NCI-H748 treated with DMSO at 0.1 percent for 48 hours (cell line): Measurements from ENCODE around the gene PLA1A.
"Not testable (repeated sequence)": the region's sequence is repeated elsewhere in the genome, so short reads cannot be mapped to it uniquely, and the experiment has no call there.

Source experiments
- DNase-seq: peaks from one replicate; lab custom pipeline; 2025; lab: John Stamatoyannopoulos, UW

Gene PLA1A

DNA sequence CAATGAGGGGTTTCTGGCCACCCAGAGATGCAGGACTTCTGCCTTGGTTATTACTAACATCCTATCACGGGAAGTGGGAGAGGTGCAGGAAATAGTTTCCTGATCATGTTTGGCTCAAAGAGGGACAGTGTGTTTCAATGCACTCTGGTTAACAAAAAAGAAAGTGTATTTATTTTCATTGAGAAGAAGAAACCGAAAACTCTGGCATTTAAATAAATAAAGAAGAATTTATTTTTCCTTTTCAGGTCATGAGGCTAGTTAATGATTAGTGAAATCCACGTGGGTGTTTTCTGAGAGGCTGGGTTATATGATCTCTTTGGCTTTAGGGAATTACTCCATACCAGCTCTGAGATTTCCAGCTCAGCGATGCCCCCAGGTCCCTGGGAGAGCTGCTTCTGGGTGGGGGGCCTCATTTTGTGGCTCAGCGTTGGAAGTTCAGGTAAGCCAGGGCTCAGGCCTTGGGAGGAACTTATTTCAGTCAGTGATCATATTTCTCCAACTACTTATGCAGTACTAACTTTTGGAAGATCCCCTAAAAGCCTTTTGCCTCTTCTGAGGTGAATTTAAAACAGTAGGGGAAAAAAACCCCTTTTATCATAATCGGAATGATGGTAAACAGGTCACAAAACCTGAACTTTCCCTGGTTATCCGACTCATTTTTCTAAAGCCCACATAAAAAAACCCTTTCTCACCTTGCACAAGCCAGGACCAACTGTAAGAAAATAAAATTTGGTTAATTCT, at the start of gene PLA1A:
PLA1A (plus strand) TSS at position 338 of the 741 bp plus-strand sequence; CDS start at position 367, 29 bp downstream.
- DNase-seq = no peak

- DNase-seq = no peak
These were observed 49.3 kb upstream of the PLA1A start for GRCh38 chr3:119548341-119548740.

DNA sequence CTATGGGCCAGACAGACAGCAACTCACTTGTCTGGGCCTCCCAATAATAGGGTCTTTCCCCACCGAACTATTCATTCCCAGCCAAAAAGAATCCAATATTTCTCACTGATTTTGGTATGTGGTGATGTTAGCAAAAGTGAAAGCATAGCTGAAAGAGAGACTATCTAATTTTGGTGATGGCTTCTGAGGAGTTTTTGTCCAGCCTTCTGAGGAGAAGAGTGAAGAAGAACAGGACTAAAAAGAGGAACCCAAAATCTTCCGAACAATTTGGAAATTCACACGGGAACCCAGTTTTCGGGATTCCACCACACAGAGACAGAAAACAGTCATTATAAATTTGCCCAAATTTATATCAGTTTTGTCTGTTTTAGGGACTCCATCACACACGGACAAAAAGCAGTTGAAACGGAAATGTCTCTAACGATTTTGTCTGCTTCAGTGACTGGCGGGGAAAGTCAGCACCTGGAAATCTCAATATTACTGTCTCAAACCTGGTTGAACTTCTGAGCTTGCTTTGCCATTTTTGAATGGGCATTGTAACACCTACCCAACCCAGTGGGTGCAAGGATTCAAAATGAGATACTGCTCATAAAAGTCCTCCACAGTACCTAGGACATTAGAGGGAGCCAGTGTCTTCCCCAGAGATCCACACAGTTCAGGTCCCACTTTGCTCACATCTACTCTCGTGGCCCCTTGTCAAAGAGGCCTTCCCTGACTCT, 47.3 kb upstream of the PLA1A start:
- no peak for DNase-seq

DNA sequence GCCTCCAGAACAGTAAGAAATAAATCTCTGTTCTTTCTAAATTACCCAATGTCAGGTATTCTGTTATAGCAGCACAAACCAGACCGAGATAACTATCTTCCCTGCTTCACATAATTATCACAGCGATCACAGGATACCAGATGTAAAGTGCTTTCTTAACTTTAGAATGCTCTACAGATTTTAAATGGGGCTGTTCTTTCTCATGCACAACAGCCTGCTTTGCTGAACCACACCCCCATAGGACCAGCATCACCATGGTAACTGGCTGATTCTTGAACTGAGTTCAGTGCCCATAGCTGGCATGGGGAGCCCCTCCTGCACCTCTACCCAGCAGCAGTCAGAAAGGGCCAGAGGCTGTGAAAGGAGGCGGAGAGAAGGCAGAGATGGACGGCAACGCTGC, 46.1 kb upstream of the PLA1A start:
- DNase-seq = no peak

DNA sequence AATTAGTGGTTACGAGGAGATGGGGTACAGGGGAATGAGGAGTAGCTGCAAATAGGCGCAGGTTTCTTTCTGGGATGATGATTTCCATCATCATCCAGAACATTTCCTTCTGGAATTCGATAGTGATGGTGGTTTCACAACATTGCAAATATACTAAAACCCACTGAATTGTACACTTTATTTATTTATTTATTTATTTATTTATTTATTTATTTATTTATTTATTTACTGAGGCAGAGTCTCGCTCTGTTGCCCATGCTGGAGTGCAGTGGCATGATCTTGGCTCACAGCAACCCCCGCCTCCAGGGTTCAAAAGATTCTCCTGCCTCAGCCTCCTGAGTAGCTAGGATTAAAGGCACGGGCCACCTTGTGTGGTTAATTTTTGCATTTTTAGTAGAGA, 44.8 kb upstream of the PLA1A start:
- not testable (repeated sequence) for DNase-seq

DNA sequence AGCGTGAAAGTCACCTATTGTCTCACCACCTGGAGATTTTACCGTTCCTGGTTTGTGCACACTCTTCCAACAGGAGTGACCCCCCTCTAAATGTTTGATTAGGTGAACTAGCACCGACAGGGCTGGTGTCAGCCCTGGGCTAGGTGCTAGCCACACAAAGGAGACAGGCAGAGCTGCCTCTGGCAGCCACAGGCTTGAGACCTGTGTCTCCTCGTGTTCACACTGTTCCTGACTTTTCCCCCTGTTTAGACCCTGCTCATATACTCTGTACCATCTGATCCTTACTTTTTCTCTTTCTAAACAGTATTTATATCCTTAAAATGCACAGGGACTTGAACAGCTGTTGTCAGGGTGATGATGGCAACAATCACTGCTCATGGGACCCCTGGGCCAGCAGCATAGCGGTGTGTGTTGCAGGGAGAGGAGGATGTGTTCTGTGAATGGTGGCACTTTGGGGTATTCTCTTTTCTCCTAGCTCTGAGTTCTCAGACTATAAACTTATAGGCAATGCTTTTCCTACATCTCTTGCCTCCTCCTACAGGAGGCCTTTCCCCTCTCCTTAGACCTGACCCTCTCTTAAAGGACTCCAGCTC, 43.8 kb upstream of the PLA1A start:
- DNase-seq = no peak

DNA sequence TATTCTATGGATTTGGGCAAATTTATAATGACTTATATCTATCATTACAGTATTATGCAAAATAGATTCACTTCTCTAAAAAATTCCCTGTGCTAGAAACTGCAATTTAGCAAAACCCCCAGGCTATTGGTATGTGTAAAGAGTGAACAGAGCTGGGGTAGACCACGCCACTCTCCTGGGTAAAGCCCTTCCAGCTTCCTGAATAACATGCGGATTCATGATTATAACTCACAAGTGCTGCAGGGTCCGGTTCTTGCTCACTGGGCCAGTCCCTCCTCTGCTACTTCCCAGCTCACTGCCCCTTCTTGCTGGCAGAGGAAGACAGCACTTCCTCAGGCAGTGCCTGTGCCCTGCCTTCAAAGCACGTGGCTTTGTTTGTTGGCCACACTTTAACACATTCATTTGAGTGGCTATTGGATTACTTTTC, 42.4 kb upstream of the PLA1A start:
- no peak for DNase-seq

DNA sequence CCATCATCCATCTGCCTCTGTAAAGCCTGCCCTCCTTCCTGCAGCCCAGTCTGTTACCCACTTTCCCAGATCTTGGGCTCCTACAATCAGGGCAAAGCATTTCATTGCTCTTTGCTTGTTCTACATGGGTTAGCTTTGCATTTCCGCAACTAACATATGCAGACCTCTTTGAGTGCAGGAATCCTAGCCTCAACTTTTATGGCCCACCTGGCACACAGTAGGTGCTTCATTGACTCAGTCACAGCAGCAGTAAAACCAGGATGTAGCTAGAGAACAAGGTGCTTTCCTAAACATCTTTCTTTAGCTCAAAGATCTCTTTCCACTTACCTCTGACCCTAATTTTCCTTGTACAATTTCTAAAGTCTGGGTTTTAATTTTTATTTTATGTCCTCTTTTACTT, 41.8 kb upstream of the PLA1A start:
- DNase-seq = no peak

DNA sequence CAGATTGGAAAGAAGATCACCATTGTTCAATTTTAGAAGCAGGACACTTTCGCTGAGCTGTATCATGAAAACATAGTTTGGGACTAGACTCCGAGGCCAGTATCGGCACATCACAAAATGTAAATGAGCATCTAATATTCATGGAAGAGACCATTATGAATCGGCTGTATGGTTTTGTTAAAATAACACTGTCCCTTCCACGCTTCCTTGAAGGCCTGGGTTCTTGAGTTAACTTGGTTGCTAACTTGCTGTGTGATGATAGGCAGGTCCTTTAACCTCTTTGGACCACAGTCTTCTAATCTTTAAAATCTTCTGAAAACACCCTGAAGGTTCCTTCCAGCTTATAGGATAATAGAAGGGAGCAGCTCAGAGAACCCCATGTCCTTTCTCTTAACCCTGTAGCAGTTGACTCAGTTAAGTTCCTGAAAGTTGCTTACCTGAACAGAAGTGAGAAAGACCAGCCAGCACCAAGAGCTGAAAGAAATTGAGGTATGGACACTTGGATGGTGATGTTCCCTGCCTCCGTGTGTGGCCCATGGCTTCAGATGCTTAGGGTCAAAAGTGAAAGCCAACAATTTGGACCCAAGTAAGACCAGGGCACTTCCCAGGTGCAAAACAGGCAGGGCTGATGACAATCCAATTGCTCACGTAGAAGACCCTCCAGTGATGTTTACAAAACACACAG, 40.4 kb upstream of the PLA1A start:
- no peak for DNase-seq

GRCh38 chr3:119557877-119558269, 39.8 kb upstream of the PLA1A start:
- DNase-seq = no peak

GRCh38 chr3:119558626-119559317, 38.9 kb upstream of the PLA1A start:
- no peak for DNase-seq

GRCh38 chr3:119559441-119559963, 38.2 kb upstream of the PLA1A start, which contains the start of gene CD80:
TSS of gene CD80 (minus strand) at chr3:119559614. CDS start at chr3:119557728, 1,886 bp downstream.
- DNase-seq = peak; percentile 6

GRCh38 chr3:119560160-119560559, 37.5 kb upstream of the PLA1A start:
- DNase-seq = no peak

- DNase-seq = no peak
These were observed 35.3 kb upstream of the PLA1A start for GRCh38 chr3:119562307-119562961.

GRCh38 chr3:119563334-119563733, 34.4 kb upstream of the PLA1A start:
- DNase-seq = not testable (repeated sequence)

- no peak for DNase-seq
These were observed 28.5 kb upstream of the PLA1A start for GRCh38 chr3:119569156-119569555.

GRCh38 chr3:119570229-119570628, 27.5 kb upstream of the PLA1A start:
- no peak for DNase-seq

- no peak for DNase-seq
These were observed 26.5 kb upstream of the PLA1A start for GRCh38 chr3:119571230-119571629.

DNA sequence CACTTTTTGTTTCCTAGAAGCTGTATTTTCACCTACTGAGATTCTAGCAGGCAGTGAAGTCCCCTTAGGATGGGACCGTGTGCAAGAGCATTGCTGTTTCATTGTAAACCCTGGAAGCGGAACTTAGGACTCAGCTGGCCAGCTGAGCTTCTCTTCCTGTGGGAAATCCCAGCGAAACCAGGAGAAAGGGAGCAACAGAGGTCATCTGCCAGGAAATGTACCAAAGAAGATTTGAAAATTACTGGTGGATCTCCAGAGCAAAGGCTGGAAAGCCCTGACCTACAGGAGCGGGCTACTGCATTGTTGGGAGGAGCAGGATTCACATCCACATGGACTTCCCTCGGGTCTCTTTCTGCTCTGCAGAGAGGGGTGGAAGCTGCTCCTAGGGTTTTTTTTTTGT, 26.0 kb upstream of the PLA1A start:
- no peak for DNase-seq

DNA sequence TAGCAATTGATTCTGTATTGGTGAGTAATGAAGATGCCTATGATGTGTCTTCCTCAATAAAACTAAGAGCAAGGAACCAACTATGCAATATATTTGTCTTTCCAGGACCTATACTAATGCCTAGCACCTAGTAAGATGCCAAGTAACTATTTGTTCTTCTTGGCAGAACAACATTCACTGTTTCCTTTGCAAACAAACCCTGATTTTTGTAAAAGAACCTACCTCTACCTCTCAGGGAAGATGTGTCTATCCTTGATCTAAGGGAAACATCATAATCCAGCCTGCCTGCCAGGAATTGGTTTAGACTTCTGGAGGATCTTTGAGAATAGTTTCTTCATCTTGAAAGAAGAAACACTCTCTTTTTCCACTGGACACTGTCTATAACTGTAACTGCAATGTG, 22.2 kb upstream of the PLA1A start:
- no peak for DNase-seq
